LNCAP (cell line): ENCODE measurements around the gene TBCEL.

Experiments
- TF ChIP-seq, protein P1 (sequence below): fragments of 450-650 bp; IDR thresholded peaks from 2 replicates; pipeline ENCODE4 v1.5.1; 2017; ENCODE audit warnings: mild to moderate bottlenecking

TBCEL gene

DNA sequence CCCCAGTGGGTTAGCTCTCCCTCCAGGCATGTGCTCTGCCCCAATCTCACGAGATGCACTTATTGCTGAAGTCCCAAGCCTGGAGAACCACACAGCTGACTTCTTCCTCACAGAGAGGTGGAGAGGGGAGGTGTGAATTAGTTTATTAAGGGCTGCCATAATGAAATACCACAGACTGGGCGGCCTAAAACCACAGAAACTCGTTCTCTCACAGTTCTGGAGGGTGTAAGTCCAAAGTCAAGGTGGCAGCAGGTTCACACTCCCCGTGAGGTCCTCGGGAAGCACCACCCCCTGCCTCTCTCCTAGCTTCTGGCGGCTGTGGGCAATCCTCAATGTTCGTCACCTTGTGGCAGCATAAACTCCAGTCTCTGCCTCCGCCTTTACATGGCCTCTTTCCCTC, 116.5 kb downstream of the TBCEL start:
- TF ChIP-seq, protein P1, sequence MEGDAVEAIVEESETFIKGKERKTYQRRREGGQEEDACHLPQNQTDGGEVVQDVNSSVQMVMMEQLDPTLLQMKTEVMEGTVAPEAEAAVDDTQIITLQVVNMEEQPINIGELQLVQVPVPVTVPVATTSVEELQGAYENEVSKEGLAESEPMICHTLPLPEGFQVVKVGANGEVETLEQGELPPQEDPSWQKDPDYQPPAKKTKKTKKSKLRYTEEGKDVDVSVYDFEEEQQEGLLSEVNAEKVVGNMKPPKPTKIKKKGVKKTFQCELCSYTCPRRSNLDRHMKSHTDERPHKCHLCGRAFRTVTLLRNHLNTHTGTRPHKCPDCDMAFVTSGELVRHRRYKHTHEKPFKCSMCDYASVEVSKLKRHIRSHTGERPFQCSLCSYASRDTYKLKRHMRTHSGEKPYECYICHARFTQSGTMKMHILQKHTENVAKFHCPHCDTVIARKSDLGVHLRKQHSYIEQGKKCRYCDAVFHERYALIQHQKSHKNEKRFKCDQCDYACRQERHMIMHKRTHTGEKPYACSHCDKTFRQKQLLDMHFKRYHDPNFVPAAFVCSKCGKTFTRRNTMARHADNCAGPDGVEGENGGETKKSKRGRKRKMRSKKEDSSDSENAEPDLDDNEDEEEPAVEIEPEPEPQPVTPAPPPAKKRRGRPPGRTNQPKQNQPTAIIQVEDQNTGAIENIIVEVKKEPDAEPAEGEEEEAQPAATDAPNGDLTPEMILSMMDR: no peak
